Fibroblast of pulmonary artery (primary cell): ENCODE measurements around the gene STRIP1.
"Not testable (repeated sequence)": the region's sequence is repeated elsewhere in the genome, so short reads cannot be mapped to it uniquely, and the experiment has no call there.

Experiments
- DNase-seq: peaks from one replicate; pipeline ENCODE4 v3.0.0-alpha.2; 2010; ENCODE audit warnings: low read depth
- H3K4me3 ChIP-seq: replicated peaks from 2 replicates; pipeline ENCODE4 v1.5.1; 2011; ENCODE audit warnings: low read depth, mild to moderate bottlenecking, control low read depth, low read length, moderate library complexity
- CTCF ChIP-seq: IDR thresholded peaks from 2 replicates; pipeline ENCODE4 v1.5.1; 2011; ENCODE audit warnings: mild to moderate bottlenecking, control low read depth, low read length, inconsistent platforms; ENCODE audit errors: missing control alignments

The STRIP1 gene

GRCh38 chr1:110068646-110069403, 34.4 kb downstream of the STRIP1 start:
- no peak for DNase-seq

DNA sequence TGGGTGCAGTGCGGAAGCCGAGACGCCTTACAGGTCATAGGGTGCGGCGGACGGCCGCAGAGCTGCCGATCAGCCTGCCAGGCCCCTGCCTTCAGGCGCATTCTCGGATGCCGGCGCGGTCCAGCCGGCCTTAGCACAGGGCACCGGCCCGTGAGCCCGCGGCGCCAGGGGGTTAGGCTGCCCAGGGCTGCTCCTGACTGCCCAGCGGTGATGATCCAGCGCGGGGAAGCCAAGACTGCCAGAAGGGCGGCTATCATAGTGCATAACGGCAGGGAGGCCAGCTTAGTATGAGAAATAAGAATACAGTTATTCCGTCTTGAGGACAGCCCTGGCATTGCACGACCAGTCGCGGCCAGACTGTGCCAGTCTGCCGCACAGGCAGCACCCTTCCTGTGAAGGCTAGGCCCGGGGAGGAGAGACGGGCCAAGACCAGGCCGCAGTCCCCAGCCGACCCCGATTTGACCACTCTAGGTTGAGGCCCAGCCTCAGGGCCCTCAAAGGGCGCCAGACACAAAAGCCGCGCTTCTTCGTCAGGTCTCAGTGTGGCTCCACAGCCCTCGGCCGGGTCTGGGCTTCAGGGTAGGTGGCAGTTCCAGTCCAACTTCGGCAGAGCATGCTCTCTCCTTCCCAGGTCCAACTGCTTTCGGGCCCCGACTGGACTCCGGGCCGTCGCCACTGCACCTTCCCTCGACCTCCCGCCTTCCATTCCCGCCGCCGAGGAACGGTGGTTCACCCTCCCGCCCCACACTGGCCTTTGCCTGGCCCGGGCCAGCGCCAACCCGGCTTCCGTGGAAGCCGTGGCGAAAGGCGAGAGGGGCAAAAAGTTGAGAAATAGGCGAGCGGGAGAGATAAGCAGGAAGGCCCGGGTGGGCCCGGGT, 35.2 kb downstream of the STRIP1 start:
- H3K4me3 ChIP-seq, result no peak overlapping the region
- DNase-seq, result no peak
- TF ChIP-seq CTCF, result no peak

More at GRCh38 chr1:110068646-110069403, 34.4 kb downstream of the STRIP1 start:
- H3K4me3 ChIP-seq, result no peak overlapping the region
- TF ChIP-seq CTCF, result no peak

- no peak overlapping the region for H3K4me3 ChIP-seq
- TF ChIP-seq CTCF, result no peak
- DNase-seq, result no peak
Measured at GRCh38 chr1:110070282-110070669, 35.9 kb downstream of the STRIP1 start.

DNA sequence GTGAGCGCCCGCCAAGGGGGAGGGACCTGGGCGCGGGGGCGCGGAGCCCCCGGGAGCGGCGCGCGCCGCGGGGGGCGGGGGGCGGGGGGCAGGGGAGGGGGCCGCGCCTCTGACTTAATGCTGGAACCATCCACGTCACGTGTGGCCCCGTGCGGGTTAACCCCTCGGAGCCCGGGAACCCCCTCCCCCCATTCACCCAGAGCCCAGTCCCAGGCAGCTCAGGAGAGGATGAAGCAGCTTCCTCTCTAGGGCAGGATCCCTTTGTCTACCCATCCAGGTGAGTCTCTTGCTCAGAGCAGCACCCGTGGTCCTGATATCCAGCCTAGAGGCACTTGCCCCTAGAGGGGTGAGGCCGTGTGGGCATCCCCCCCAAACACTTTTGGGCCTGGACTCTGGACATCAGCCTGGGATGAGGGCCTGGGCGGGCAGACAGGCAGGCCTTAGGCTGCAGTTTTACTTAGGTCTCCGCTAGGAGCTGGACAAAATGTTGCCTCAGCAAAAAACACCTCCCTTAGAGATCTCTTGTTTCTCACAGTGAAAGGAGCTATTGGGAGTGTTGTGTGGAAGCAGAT, 36.3 kb downstream of the STRIP1 start, which contains the start of gene ALX3:
Gene ALX3 (minus strand): TSS at position 2 of the 572 bp plus-strand sequence. CDS start 60 bp downstream, outside the sequence.
- no peak for TF ChIP-seq CTCF
- no peak within 1 kb of the TSS for H3K4me3 ChIP-seq
- no peak for DNase-seq

DNA sequence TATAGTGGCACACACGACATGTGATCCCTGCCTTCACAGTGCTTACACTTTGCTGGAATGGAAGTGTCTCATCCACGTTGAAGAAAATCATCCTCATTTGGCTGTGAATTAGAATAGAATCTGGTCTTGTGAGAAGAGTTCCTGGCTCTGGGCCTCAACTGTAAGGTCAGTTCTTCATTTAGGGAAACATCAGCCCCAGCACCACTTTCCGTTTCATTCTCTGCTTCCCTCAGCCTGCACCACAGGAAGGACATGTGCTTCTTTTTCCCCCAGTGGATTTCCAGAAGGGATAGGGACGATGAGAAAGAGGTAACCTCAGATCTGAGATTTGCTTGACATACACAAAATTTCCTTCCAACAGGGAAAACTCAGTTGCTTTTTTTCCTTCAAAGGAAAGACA, 39.7 kb downstream of the STRIP1 start:
- H3K4me3 ChIP-seq, result no peak overlapping the region
- no peak for DNase-seq
- no peak for TF ChIP-seq CTCF

- no peak for DNase-seq
- H3K4me3 ChIP-seq, result no peak overlapping the region
- no peak for TF ChIP-seq CTCF
Measured at GRCh38 chr1:110076789-110077500, 42.5 kb downstream of the STRIP1 start.

DNA sequence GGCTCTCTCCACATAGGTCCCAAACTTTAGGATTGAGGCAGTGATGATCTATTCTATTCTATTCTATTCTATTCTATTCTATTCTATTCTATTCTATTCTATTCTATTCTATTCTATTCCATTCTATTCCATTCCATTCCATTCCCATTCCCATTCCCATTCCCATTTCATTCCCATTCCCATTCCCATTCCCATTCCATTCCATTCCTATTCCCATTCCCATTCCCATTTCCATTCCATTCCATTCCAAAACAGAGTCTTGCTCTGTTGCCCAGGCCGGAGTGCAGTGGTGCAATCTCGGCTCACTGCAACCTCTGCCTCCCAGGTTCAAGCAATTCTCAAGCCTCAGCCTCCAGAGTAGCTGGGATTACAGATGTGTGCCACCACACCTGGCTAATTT, 45.6 kb downstream of the STRIP1 start:
- DNase-seq, H3K4me3 ChIP-seq: not testable (repeated sequence)
